ENCODE measurements around the gene HSD3B7. TPM values are rescaled to one million over a fixed set of nuclear protein-coding genes. Genes with fewer than 3 reads are reported as not detected.

HSD3B7 gene
- total and polyA plus RNA-seq, 10 of the 15 experiments (the other 5 are each of a cell fraction or from before 2014, with no cell fraction given): 0.18 to 1.8 (median 0.48) TPM; not detected in 1

- WGBS (ENCODE audit: insufficient coverage, insufficient replicate concordance, low lambda C conversion rate, missing lambda C conversion rate): 64% methylated on average over 15 of the region's 19 CpGs
- Histone ChIP-seq H3K9ac (ENCODE audit: control insufficient read depth, insufficient read depth, low read length) (no peak overlapping the region), H3K9me3 (replicated peaks; ENCODE audit: control insufficient read depth, insufficient read depth, low read length) (no peaks in the 10 kb centered on the region), H4K20me1 (ENCODE audit: control insufficient read depth, insufficient read depth) (no peaks in the 10 kb centered on the region), H3K36me3 (ENCODE audit: control insufficient read depth in 2 of 2, insufficient read depth in 2 of 2, low read length in 1 of 2) (no peaks in the 10 kb centered on the region), H2AFZ (ENCODE audit: control insufficient read depth, low read depth, low read length) (no peak overlapping the region), H3K27me3 (replicated peaks in 1 of 2; ENCODE audit: control insufficient read depth in 2 of 2, insufficient read depth in 2 of 2, low read length in 1 of 2) (no peaks in the 10 kb centered on the region; a peak in 1 of 4 replicates), H3K4me3 (no peak overlapping the region), H3K27ac (ENCODE audit: control insufficient read depth, insufficient read depth) (no peak overlapping the region), H3K4me1 (ENCODE audit: control insufficient read depth, insufficient read depth, low read length) (0 out of 2 replicates have a peak, but pooled peaks cover 3% of the 10 kb centered on the region), H3K4me2 (ENCODE audit: control insufficient read depth, insufficient read depth) (no peak overlapping the region), H3K79me2 (ENCODE audit: control insufficient read depth, insufficient read depth, low read length) (no peaks in the 10 kb centered on the region; the same call in 1 of the 2 replicates)
- CTCF ChIA-PET: interaction anchor here (0.9 to 2.4 kb wide), 3 partner anchors 11 to 27 kb away, joined by 3 to 8 read pairs (median 3); no protein-coding TSS in a partner anchor
- FAIRE-seq: no peak
- no peak for DNase-seq (ENCODE audit: low read depth, low spot score)
- BruUV-seq (replicated peaks): no TSS peak
- in situ Hi-C loops (cut with MboI): no loop called here
- no peak for ATAC-seq
- POLR2A ChIA-PET: no interaction called here
- intact Hi-C loops (cut with micrococcal nuclease; ENCODE audit: unreplicated experiment): no loop called here
- TF ChIP-seq RELB (IDR thresholded peaks at IDR 0.05; ENCODE audit: low read depth) (no peak), EGR1 (IDR thresholded peaks at IDR 0.05; ENCODE audit: borderline replicate concordance in 1 of 2, low read depth in 2 of 2, low read length in 2 of 2) (no peak), ZBTB11 (CRISPR knock-in tag; IDR thresholded peaks at IDR 0.05) (no peak), CREM (IDR thresholded peaks at IDR 0.05; ENCODE audit: low read depth) (no peak), MEF2B (IDR thresholded peaks at IDR 0.05; ENCODE audit: partially characterized antibody, poor library complexity, severe bottlenecking) (no peak), SPI1 (IDR thresholded peaks at IDR 0.05; ENCODE audit: borderline replicate concordance, insufficient read depth, low read depth, low read length) (no peak), KLF5 (IDR thresholded peaks at IDR 0.05; ENCODE audit: partially characterized antibody) (no peak), MXI1 (IDR thresholded peaks at IDR 0.05; ENCODE audit: low read depth, low read length) (no peak), KDM1A (IDR thresholded peaks at IDR 0.05; ENCODE audit: borderline replicate concordance) (no peak), SMAD1 (IDR thresholded peaks at IDR 0.05; ENCODE audit: low read depth, partially characterized antibody) (no peak), TARDBP (IDR thresholded peaks at IDR 0.05; ENCODE audit: borderline replicate concordance) (no peak), NR2F1 (conservative IDR thresholded peaks at IDR 0.05) (no peak), GATAD2B (conservative IDR thresholded peaks at IDR 0.05; ENCODE audit: low read depth) (no peak), HSF1 (IDR thresholded peaks at IDR 0.05; ENCODE audit: low read depth, low read length) (no peak), NR2C2 (IDR thresholded peaks at IDR 0.05; ENCODE audit: borderline replicate concordance, control insufficient read depth, insufficient read length, low read depth) (no peak), SREBF1 (IDR thresholded peaks at IDR 0.05; ENCODE audit: low read length) (no peak), CBX5 (IDR thresholded peaks at IDR 0.05; ENCODE audit: low read depth) (no peak), NR2C1 (IDR thresholded peaks at IDR 0.05) (no peak)
- SMC1A ChIA-PET (ENCODE audit: uncharacterized antibody, unreplicated experiment): no interaction called here
- RAD21 ChIA-PET (ENCODE audit: unreplicated experiment): interaction anchor here (0.6 kb wide), 1 partner anchor 16 kb away, joined by 3 read pairs; no protein-coding TSS in a partner anchor
These were observed 15.8 kb downstream of the HSD3B7 start for GRCh38 chr16:31000671-31001382.
